K562 (cell line): ENCODE measurements around the gene GSS. TPM values are rescaled to one million over a fixed set of nuclear protein-coding genes. Genes with fewer than 3 reads are reported as not detected.

ENCODE experiments used
- ATAC-seq: fragments of 200-7000 bp; cut with Tn5 transposase; 3 replicates; pipeline ENCODE4 v1.9.1; 2020; ENCODE audit warnings: moderate library complexity
- BruUV-seq: library from RNA; stranded (reverse); fragments of 400-500 nt; replicated peaks from 2 replicates; lab custom pipeline; 2021; lab: Mats Ljungman, UMichigan
- CTCF ChIA-PET: fragments of 300-600 bp; formaldehyde crosslinking; extraction: SDS; loops from one replicate; lab custom pipeline; 2021; ENCODE audit warnings: low intra/inter-chr PET ratio; lab: Yijun Ruan, JAX
- POLR2A ChIA-PET: fragments of 300-600, 350-650 bp; sonication (Branson Sonifier 250); formaldehyde crosslinking; extraction: SDS; loops from one replicate; lab custom pipeline; 2021; ENCODE audit warnings: antibody characterized with exemption, inconsistent platforms; lab: Yijun Ruan, JAX
- DNase-seq, 4 experiments: peaks; one replicate each; pipeline versions ENCODE4 v3.0.0 to v3.0.0-alpha.2; 2011 to 2018; ENCODE audit warnings: low spot score in 3 of 4, mixed read lengths in 3 of 4; ENCODE audit errors: extremely low read depth in 1 of 4
- FAIRE-seq: peaks from 2 replicates; lab custom pipeline; 2011; peaks lifted over from hg19 to GRCh38; lab: Jason Lieb, UNC
- H2AFZ ChIP-seq: 2 replicates; pipeline ENCODE4 v1.6.0; 2011; ENCODE audit warnings: low read depth, low read length, control low read depth, inconsistent platforms
- H3K27ac ChIP-seq: fragments of 200-600 bp; 3 replicates; pipeline ENCODE4 v1.8.0; 2011; ENCODE audit warnings: low read depth, mild to moderate bottlenecking, control low read depth, inconsistent platforms, low read length, moderate library complexity, mixed read lengths; ENCODE audit errors: extremely low read depth
- H3K27me3 ChIP-seq, 2 experiments: fragments of 300-600 bp in 1 of 2; 2 replicates in 1 of 2; 3 replicates in 1 of 2; pipeline versions ENCODE4 v1.6.0 to v1.8.0; 2011; ENCODE audit warnings: inconsistent platforms in 2 of 2, low read length in 2 of 2, mild to moderate bottlenecking in 1 of 2, mixed read lengths in 1 of 2, moderate library complexity in 1 of 2; ENCODE audit not compliant: control insufficient read depth in 2 of 2, insufficient read depth in 2 of 2
- H3K36me3 ChIP-seq: fragments of 300-600 bp; 3 replicates; pipeline ENCODE4 v1.8.0; 2011; ENCODE audit warnings: mild to moderate bottlenecking, low read length, inconsistent platforms; ENCODE audit not compliant: control insufficient read depth, insufficient read depth
- H3K4me1 ChIP-seq, 2 experiments: fragments of 200-600 bp in 1 of 2; replicated peaks in 1 of 2; 2 replicates in 1 of 2; 3 replicates in 1 of 2; pipeline versions ENCODE4 v1.5.1 to v1.8.0; 2011; ENCODE audit warnings: inconsistent platforms in 2 of 2, low read length in 2 of 2, mild to moderate bottlenecking in 1 of 2, mixed read lengths in 1 of 2, moderate library complexity in 1 of 2; ENCODE audit not compliant: control insufficient read depth in 2 of 2, insufficient read depth in 2 of 2
- H3K4me2 ChIP-seq: 2 replicates; pipeline ENCODE4 v1.6.1; 2011; ENCODE audit warnings: low read length, control low read depth, inconsistent platforms, mixed read lengths; ENCODE audit not compliant: insufficient read depth
- H3K4me3 ChIP-seq: fragments of 200-600 bp; sonication (generic), shearing (Covaris generic); 2 replicates; pipeline ENCODE4 v1.5.1; 2016; ENCODE audit warnings: control low read depth, inconsistent platforms
- H3K79me2 ChIP-seq: fragments of 200-600 bp; 3 replicates; pipeline ENCODE4 v1.8.0; 2011; ENCODE audit warnings: low read length, inconsistent platforms; ENCODE audit not compliant: control insufficient read depth, insufficient read depth
- H3K9ac ChIP-seq, 2 experiments: 2 replicates each; pipeline versions ENCODE4 v1.6.0 to v1.6.1; 2011; ENCODE audit warnings: low read depth in 2 of 2, low read length in 2 of 2, control low read depth in 1 of 2, inconsistent platforms in 1 of 2, mild to moderate bottlenecking in 1 of 2, mixed read lengths in 1 of 2; ENCODE audit not compliant: insufficient read depth in 1 of 2
- H3K9me1 ChIP-seq: one replicate; pipeline ENCODE4 v1.6.0; 2011; ENCODE audit warnings: inconsistent platforms, mild to moderate bottlenecking, low read length, moderate library complexity; ENCODE audit not compliant: control insufficient read depth, insufficient read depth
- H3K9me3 ChIP-seq: replicated peaks from 2 replicates; pipeline ENCODE4 v1.5.1; 2011; ENCODE audit warnings: low read depth, low read length, inconsistent platforms; ENCODE audit not compliant: control insufficient read depth, insufficient read depth
- H4K20me1 ChIP-seq: replicated peaks from 2 replicates; pipeline ENCODE4 v1.6.1; 2011; ENCODE audit warnings: low read length, inconsistent platforms, mixed read lengths; ENCODE audit not compliant: control insufficient read depth, insufficient read depth
- CREM ChIP-seq: IDR thresholded peaks from 2 replicates; pipeline ENCODE4 v1.6.1; 2014; ENCODE audit warnings: antibody characterized with exemption, low read depth
- HDAC8 ChIP-seq: fragments of 450-650 bp; IDR thresholded peaks from 2 replicates; pipeline ENCODE4 v1.6.1; 2016; ENCODE audit warnings: mild to moderate bottlenecking, missing genetic modification characterization, moderate library complexity, missing compliant biosample characterization
- MYNN ChIP-seq, 2 experiments: sonication (generic); formaldehyde crosslinking in 1 of 2; IDR thresholded peaks; 2 replicates each; pipeline versions ENCODE4 v1.5.0 to v1.6.1; 2016 to 2020; ENCODE audit warnings: antibody characterized with exemption in 1 of 2, missing genetic modification reagents in 1 of 2
- POLR2AphosphoS2 ChIP-seq: IDR thresholded peaks from 2 replicates; pipeline ENCODE4 v1.6.1; 2012; ENCODE audit warnings: low read length, improper control_type of control experiment
- POLR2G ChIP-seq: fragments of 200-400 bp; formaldehyde crosslinking; IDR thresholded peaks from 2 replicates; pipeline ENCODE4 v1.6.1; 2017; ENCODE audit warnings: low read depth, mild to moderate bottlenecking, antibody characterized with exemption, low read length, moderate library complexity
- SNIP1 ChIP-seq: fragments of 450-650 bp; IDR thresholded peaks from 2 replicates; pipeline ENCODE4 v1.7.1; 2017; ENCODE audit warnings: low read depth, mild to moderate bottlenecking
- ZNF121 ChIP-seq: sonication (generic); formaldehyde crosslinking; conservative IDR thresholded peaks from 2 replicates; pipeline ENCODE4 v1.8.0; 2022; ENCODE audit warnings: missing genetic modification reagents
- WGBS: fragments of 100-300 bp; shearing (Covaris generic); methylation state at CpG from one replicate; pipeline ENCODE4 v1.1.6; 2016; ENCODE audit warnings: low coverage, mixed read lengths; ENCODE audit not compliant: insufficient coverage; ENCODE audit errors: missing lambda C conversion rate; 5-methylcytosine and 5-hydroxymethylcytosine counted together
- in situ Hi-C: fragments of 300-500 bp; cut with MboI; formaldehyde crosslinking; loops from 4 replicates; pipeline ENCODE4 v1.15.0; 2018; ENCODE audit warnings: inconsistent platforms, mixed read lengths
- intact Hi-C: fragments of 100-400 bp; cut with micrococcal nuclease; formaldehyde crosslinking; loops from 2 replicates; pipeline ENCODE4 v1.14.2; 2022
- polyA plus RNA-seq, 8 experiments: library from polyadenylated mRNA; depleted of rRNA in 4 of 8; stranded (reverse) in 5 of 8; unstranded in 3 of 8; fragments of >200 nt; fragmentation: Nextera tagmentation in 2 of 8; fragmentation: Illumina TruSeq in 1 of 8; extraction: Ambion mirVana in 2 of 8; extraction: Trizol in 1 of 8; gene quantifications; 2 replicates each; pipeline versions ENCODE4 v1.2.1 to v1.2.3, GENCODE V29; 2011 to 2014; ENCODE audit warnings: inconsistent platforms in 1 of 8, missing spikeins in 1 of 8
- total RNA-seq, 7 experiments: library from RNA; depleted of rRNA in 6 of 7; stranded (reverse); fragments of >200 nt in 6 of 7; fragmentation: Illumina TruSeq in 2 of 7; extraction: Trizol in 2 of 7; gene quantifications; 2 replicates each; pipeline versions ENCODE4 v1.2.1 to v1.2.3, GENCODE V29; 2011 to 2021; ENCODE audit warnings: low replicate concordance in 1 of 7
- TF ChIP-seq, protein P1 (sequence below): sonication (generic); formaldehyde crosslinking; IDR thresholded peaks from 2 replicates; pipeline ENCODE4 v1.9.0; 2022; ENCODE audit warnings: mild to moderate bottlenecking, missing genetic modification reagents

GSS gene
- total and polyA plus RNA-seq, 9 of the 15 experiments (the other 6 are each of a cell fraction or from before 2014, with no cell fraction given) = 18.4 to 165 (median 89.4) TPM

DNA sequence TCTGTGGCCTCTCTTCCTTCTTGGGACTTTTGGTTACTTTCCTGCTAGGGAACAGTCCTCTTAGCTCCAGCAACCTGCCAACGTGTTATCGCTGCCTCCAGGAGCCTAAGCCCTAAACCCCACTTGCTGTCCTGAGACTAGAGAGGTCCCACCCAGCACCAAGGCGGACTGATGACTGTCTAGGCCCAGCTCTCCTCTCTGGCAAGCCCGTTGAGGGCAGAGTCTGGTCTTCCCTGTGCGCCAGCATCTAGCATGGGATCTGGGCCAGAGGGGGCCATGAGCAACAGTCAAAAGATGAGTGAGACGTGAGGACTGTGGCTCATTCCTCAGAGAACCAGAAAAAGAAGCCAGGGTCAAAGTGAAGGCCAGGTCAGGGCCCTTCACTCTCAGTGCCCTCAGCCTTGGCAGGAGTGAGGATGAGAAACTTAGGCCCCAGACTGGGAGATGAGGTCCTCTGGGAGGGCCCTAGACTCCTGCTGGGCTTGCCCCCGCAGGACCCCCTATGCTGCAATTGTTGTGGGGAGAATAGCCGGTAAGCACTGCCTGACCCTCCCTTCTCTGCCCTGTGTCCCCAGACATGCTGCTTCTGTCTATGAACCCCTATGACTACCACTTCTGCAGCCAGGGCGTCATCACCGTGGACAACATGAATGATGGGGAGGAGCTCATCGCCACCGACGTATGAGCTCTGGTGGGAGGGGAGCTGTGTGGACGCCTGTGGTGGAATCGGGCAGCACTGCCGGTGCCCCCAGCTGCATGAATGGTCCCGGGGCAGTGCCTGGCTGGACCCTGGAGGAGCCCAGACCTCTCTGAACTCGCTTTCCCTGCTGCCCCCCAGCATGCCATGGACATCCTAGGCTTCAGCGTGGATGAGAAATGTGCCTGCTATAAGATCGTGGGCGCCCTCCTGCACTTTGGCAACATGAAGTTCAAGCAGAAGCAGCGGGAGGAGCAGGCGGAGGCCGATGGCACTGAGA is 31.0 kb upstream of the GSS start:
- no TSS peak for BruUV-seq
- ATAC-seq (peak; percentile 15), FAIRE-seq (no peak), DNase-seq (no peak)
- Histone ChIP-seq H3K27me3 (no peaks in the 10 kb centered on the region), H3K27ac (no peak overlapping the region), H3K36me3 (no peaks in the 10 kb centered on the region; the same call in 2 of the 3 replicates), H3K9me1 (no peaks in the 10 kb centered on the region), H3K9me3 (no peaks in the 10 kb centered on the region), H3K4me1 (peaks cover 0 to 42% of the 10 kb centered on the region in 2 experiments; a peak in 3 of 5 replicates), H3K79me2 (no peaks in the 10 kb centered on the region), H3K4me2 (no peak overlapping the region), H4K20me1 (peaks cover 2% of the 10 kb centered on the region; the same call in 1 of the 2 replicates), H3K9ac (peak overlapping the region in 1 of 2 experiments; percentile 75; a peak in 2 of 4 replicates), H2AFZ (no peak overlapping the region), H3K4me3 (no peak overlapping the region)
- intact Hi-C loops = no loop called here
- CTCF ChIA-PET = no interaction called here
- 32% methylated on average over 24 of the region's 24 CpGs for WGBS
- TF ChIP-seq ZNF121 (CRISPR knock-in tag) (no peak), SNIP1 (no peak), POLR2AphosphoS2 (peak; percentile 32; the same call in 1 of the 2 replicates), POLR2G (peak; percentile 63), CREM (no peak), MYNN (IDR thresholded peaks at IDR 0.05) (no peak), MYNN (CRISPR knock-in tag; IDR thresholded peaks at IDR 0.05) (no peak), HDAC8 (tag) (no peak)
- TF ChIP-seq, protein P1, sequence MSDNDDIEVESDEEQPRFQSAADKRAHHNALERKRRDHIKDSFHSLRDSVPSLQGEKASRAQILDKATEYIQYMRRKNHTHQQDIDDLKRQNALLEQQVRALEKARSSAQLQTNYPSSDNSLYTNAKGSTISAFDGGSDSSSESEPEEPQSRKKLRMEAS = peak; percentile 24; the same call in 1 of the 2 replicates
- in situ Hi-C loops = no loop called here
- POLR2A ChIA-PET = interaction anchor here (1.4 kb wide), 1 partner anchor 13 kb away, joined by 5 read pairs; no protein-coding TSS in a partner anchor
